PC-9 (cell line): ENCODE measurements around the gene KLHDC7B. TPM values are rescaled to one million over a fixed set of nuclear protein-coding genes. Genes with fewer than 3 reads are reported as not detected.
A peak's percentile ranks its signal among the peaks of the same experiment; 100 is the strongest.

Source experiments
- BruUV-seq: library from RNA; stranded (reverse); fragments of 400-500 nt; replicated peaks from 2 replicates; lab custom pipeline; 2021; lab: Mats Ljungman, UMichigan
- CTCF ChIA-PET: fragments of 300-600 bp; sonication (Branson Sonifier 250); formaldehyde crosslinking; loops from one replicate; lab custom pipeline; 2022; ENCODE audit warnings: antibody characterized with exemption; lab: Charles Lee
- POLR2A ChIA-PET: fragments of 300-600 bp; sonication (Branson Sonifier 250); formaldehyde crosslinking; loops from one replicate; lab custom pipeline; 2022; ENCODE audit warnings: antibody characterized with exemption; ENCODE audit not compliant: unreplicated experiment; lab: Charles Lee
- DNase-seq, 2 experiments: peaks; one replicate each; pipeline versions ENCODE4 v3.0.0 to v3.0.0-alpha.2; 2015 to 2022; ENCODE audit warnings: mixed read lengths in 1 of 2
- H2AFZ ChIP-seq: fragments of 200-600 bp; sonication (generic); 2 replicates; pipeline ENCODE4 v1.8.1; 2017; ENCODE audit warnings: antibody characterized with exemption
- H3F3A ChIP-seq: fragments of 200-600 bp; sonication (generic); 2 replicates; pipeline ENCODE4 v1.8.1; 2017; ENCODE audit warnings: antibody characterized with exemption, mild to moderate bottlenecking, low read depth; ENCODE audit not compliant: insufficient read depth
- H3K27ac ChIP-seq: fragments of 200-600 bp; sonication (generic); 2 replicates; pipeline ENCODE4 v1.6.1; 2016; ENCODE audit warnings: mixed run types
- H3K27me3 ChIP-seq: fragments of 200-600 bp; sonication (generic); 2 replicates; pipeline ENCODE4 v1.6.1; 2016; ENCODE audit warnings: low read depth, mixed run types; ENCODE audit not compliant: insufficient read depth
- H3K36me3 ChIP-seq: fragments of 200-600 bp; sonication (generic); 2 replicates; pipeline ENCODE4 v1.6.1; 2016; ENCODE audit warnings: low read depth, mixed run types
- H3K4me1 ChIP-seq: fragments of 200-600 bp; sonication (generic); replicated peaks from 2 replicates; pipeline ENCODE4 v1.6.1; 2016; ENCODE audit warnings: mixed run types; ENCODE audit not compliant: insufficient read depth
- H3K4me2 ChIP-seq: fragments of 200-600 bp; sonication (generic); 2 replicates; pipeline ENCODE4 v1.6.1; 2017; ENCODE audit warnings: mixed run types
- H3K4me3 ChIP-seq: fragments of 200-600 bp; sonication (generic); 2 replicates; pipeline ENCODE4 v1.6.1; 2016; ENCODE audit warnings: mixed run types
- H3K79me2 ChIP-seq: fragments of 200-600 bp; sonication (generic); 2 replicates; pipeline ENCODE4 v1.6.1; 2017; ENCODE audit warnings: low read depth, mixed run types
- H3K9me2 ChIP-seq: fragments of 200-600 bp; sonication (generic); 2 replicates; pipeline ENCODE4 v1.8.1; 2017; ENCODE audit warnings: mild to moderate bottlenecking; ENCODE audit not compliant: insufficient read depth
- H3K9me3 ChIP-seq: fragments of 200-600 bp; sonication (generic); 2 replicates; pipeline ENCODE4 v1.8.1; 2016; ENCODE audit warnings: low read depth; ENCODE audit not compliant: insufficient read depth
- H4K20me1 ChIP-seq: fragments of 200-600 bp; sonication (generic); 2 replicates; pipeline ENCODE4 v1.8.1; 2017; ENCODE audit not compliant: insufficient read depth
- EZH2 ChIP-seq: fragments of 200-600 bp; sonication (generic); IDR thresholded peaks from 2 replicates; pipeline ENCODE4 v1.8.0; 2017; ENCODE audit warnings: antibody characterized with exemption, low read depth
- intact Hi-C: fragments of 100-400 bp; cut with micrococcal nuclease; formaldehyde crosslinking; loops from one replicate; pipeline ENCODE4 v1.10.0; 2022; ENCODE audit not compliant: unreplicated experiment
- total RNA-seq: library from RNA; stranded (reverse); gene quantifications from 2 replicates; pipeline ENCODE4 v1.2.3, GENCODE V29; 2021
- TF ChIP-seq, protein P1 (sequence below): fragments of 200-600 bp; sonication (generic); conservative IDR thresholded peaks from 2 replicates; pipeline ENCODE4 v1.6.1; 2017; ENCODE audit warnings: mixed run types, antibody characterized with exemption, mild to moderate bottlenecking, moderate library complexity

Gene KLHDC7B
- total RNA-seq, 1 experiment from 2014 or later: 0.72 TPM

DNA sequence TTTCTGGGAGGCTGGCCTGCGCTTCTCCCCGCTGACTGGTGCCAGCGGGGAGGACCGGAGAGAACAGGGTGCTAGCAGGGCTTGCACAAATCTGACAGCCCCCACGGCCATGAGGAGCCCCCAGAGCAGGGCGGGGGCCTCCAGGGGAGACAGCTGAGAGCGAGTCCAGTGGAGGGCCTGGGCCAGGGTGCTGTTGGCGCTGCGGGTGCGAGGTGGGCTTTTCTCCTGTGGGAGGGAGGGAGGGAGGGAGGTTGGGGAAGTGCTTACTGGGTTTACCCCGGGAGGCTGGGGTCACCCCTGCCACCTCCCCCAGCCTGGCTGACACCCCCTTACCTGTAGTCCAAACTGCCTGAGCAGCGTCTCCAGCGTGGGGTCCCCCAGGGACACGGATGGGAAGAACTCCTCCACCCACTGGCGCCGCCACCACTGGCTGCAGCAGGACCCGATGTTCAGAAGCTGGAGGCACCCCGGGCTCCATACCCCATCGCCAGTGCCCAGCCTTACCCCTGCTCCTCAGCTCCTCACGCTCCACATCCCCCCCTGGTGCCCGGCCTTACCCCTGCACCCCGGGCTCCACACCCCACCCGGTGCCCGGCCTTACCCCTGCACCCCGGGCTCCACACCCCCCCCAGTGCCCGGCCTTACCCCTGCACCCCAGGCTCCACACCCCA, 42.1 kb upstream of the KLHDC7B start:
- Histone ChIP-seq H3K4me1 (peaks cover 9% of the 10 kb centered on the region), H3K4me2 (no peak overlapping the region), H3K36me3 (0 out of 2 replicates have a peak, but pooled peaks cover 5% of the 10 kb centered on the region), H3K4me3 (no peak overlapping the region), H3K9me3 (no peaks in the 10 kb centered on the region), H4K20me1 (0 out of 2 replicates have a peak, but pooled peaks cover 3% of the 10 kb centered on the region), H3K79me2 (peaks cover 10% of the 10 kb centered on the region), H3K27ac (no peak overlapping the region), H3K9me2 (no peaks in the 10 kb centered on the region), H3K27me3 (no peaks in the 10 kb centered on the region), H2AFZ (no peak overlapping the region), H3F3A (peaks cover 30% of the 10 kb centered on the region)
- ChIA-PET CTCF (interaction anchor here (0.5 to 0.6 kb wide), 3 partner anchors 29 to 123 kb away, joined by 3 to 16 read pairs (median 3); no protein-coding TSS in a partner anchor), POLR2A (interaction anchor here (0.6 kb wide), 1 partner anchor 498 kb away, joined by 10 read pairs; no protein-coding TSS in a partner anchor)
- DNase-seq: no peak
- BruUV-seq: no TSS peak
- intact Hi-C loops: no loop called here
- TF ChIP-seq, protein P1, sequence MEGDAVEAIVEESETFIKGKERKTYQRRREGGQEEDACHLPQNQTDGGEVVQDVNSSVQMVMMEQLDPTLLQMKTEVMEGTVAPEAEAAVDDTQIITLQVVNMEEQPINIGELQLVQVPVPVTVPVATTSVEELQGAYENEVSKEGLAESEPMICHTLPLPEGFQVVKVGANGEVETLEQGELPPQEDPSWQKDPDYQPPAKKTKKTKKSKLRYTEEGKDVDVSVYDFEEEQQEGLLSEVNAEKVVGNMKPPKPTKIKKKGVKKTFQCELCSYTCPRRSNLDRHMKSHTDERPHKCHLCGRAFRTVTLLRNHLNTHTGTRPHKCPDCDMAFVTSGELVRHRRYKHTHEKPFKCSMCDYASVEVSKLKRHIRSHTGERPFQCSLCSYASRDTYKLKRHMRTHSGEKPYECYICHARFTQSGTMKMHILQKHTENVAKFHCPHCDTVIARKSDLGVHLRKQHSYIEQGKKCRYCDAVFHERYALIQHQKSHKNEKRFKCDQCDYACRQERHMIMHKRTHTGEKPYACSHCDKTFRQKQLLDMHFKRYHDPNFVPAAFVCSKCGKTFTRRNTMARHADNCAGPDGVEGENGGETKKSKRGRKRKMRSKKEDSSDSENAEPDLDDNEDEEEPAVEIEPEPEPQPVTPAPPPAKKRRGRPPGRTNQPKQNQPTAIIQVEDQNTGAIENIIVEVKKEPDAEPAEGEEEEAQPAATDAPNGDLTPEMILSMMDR: peak; percentile 32; the same call in 1 of the 2 replicates
- no peak for TF ChIP-seq EZH2

DNA sequence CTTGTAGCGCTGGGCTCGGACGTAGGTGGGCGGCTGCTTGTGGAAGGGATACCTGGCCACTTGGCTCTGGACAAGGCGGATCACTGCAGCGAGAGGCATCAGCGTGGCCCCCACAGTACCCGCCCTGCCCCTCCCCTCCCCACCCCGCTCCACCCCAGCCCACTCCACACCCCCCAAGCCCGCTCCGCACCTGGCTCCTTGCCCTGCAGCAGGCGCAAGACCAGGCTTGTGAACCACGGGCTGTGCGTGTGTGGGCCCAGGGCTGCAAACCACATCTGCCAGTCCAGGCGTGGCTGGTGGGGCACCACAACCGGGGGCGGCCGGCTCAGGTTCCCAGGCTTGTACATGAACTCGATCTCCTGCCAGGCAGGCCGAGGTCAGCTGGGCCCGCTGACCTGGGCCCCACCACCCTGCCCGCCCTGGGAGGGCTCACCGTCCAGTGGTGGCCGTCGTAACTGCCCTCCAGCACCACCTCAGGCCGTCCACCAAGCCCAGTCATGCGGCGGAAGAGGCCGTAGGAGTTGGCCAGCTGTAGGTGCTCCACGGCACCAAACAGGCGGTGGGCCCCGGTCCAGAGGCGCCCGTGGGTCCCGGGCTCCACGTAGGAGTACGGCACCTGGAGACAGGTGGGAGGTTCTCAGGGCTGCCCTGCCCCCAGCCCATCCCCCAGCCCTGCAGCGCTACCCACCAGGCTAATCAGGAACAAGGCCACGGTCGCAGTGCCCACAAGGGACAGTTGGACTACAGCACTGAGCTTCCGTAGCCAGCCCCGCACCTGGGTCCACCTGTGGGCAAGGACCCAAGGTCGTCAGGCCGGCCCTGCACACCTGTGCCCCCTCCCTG, 41.1 kb upstream of the KLHDC7B start:
- intact Hi-C loops: loop anchor here (5.0 kb wide), 2 partner anchors 78 to 162 kb away; partner anchors contain the start of genes CHKB and PPP6R2
- no TSS peak for BruUV-seq
- ChIA-PET POLR2A (no interaction called here), CTCF (interaction anchor here (0.5 kb wide), 1 partner anchor 53 kb away, joined by 16 read pairs; no protein-coding TSS in a partner anchor)
- Histone ChIP-seq H3K9me2 (no peaks in the 10 kb centered on the region), H2AFZ (no peak overlapping the region), H3F3A (peaks cover 22% of the 10 kb centered on the region; the same call in 1 of the 2 replicates), H3K4me3 (no peak overlapping the region), H3K79me2 (peaks cover 19% of the 10 kb centered on the region), H4K20me1 (peaks cover 3% of the 10 kb centered on the region; the same call in 1 of the 2 replicates), H3K27ac (no peak overlapping the region), H3K36me3 (0 out of 2 replicates have a peak, but pooled peaks cover 5% of the 10 kb centered on the region), H3K4me2 (no peak overlapping the region), H3K4me1 (peaks cover 17% of the 10 kb centered on the region), H3K9me3 (no peaks in the 10 kb centered on the region), H3K27me3 (no peaks in the 10 kb centered on the region)
- no peak for TF ChIP-seq EZH2
- TF ChIP-seq, protein P1: no peak
- DNase-seq: no peak

DNA sequence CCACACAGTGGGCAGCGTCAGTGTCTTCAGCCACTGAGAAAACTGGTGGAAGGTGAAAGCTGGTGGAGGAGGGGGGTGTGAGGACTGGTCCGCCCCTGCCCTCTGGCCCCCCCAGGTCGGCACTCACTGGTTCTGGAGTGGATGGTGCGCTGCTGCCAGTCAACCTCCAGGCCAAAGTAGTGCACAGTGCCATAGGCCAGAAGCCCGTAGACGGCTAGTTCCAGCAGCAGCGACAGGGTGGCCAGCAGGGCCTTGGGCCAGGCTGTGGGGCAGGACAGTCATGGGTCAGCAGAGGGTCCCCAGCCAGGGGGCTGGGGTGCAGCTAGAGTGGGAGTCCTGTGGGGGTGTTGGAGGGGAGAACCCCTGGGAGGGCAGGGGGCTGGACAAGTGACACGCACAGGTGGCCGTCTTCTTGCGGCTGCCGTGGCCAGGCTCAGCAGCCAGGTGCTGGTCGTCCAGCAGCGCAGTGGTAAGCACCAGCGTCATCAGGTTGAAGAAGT, 40.4 kb upstream of the KLHDC7B start:
- POLR2A ChIA-PET: no interaction called here
- no peak for DNase-seq
- no peak for TF ChIP-seq EZH2
- TF ChIP-seq, protein P1: no peak
- peaks cover 19% of the 10 kb centered on the region for H3K4me1 ChIP-seq
- CTCF ChIA-PET: no interaction called here
- H3K4me2 ChIP-seq: no peak overlapping the region
- intact Hi-C loops: loop anchor here (5.0 kb wide), 2 partner anchors 77 to 163 kb away; partner anchors contain the start of genes CHKB and PPP6R2
- H3K27me3 ChIP-seq: no peaks in the 10 kb centered on the region
- no peaks in the 10 kb centered on the region for H3K9me2 ChIP-seq
- no peak overlapping the region for H2AFZ ChIP-seq
- no peak overlapping the region for H3K27ac ChIP-seq
- BruUV-seq: TSS peak; percentile 19
- peaks cover 27% of the 10 kb centered on the region for H3K79me2 ChIP-seq
- H3F3A ChIP-seq: peaks cover 16% of the 10 kb centered on the region; the same call in 1 of the 2 replicates
- H3K9me3 ChIP-seq: no peaks in the 10 kb centered on the region
- peaks cover 5% of the 10 kb centered on the region; the same call in 1 of the 2 replicates for H4K20me1 ChIP-seq
- no peak overlapping the region for H3K4me3 ChIP-seq
- H3K36me3 ChIP-seq: 0 out of 2 replicates have a peak, but pooled peaks cover 5% of the 10 kb centered on the region
